Rectal smooth muscle tissue (tissue), 1 donor: ENCODE data around the gene SETD4.
"Not testable (repeated sequence)": the region's sequence is repeated elsewhere in the genome, so short reads cannot be mapped to it uniquely, and the experiment has no call there.

ENCODE experiments used
- H3K27ac ChIP-seq: one replicate; pipeline ENCODE4 v1.7.0; 2013; ENCODE audit warnings: low read depth, low read length, inconsistent platforms
- H3K27me3 ChIP-seq: one replicate; pipeline ENCODE4 v1.7.0; 2013; ENCODE audit warnings: low read length; ENCODE audit not compliant: control insufficient read depth, insufficient read depth
- H3K36me3 ChIP-seq: one replicate; pipeline ENCODE4 v1.7.0; 2013; ENCODE audit warnings: low read length; ENCODE audit not compliant: control insufficient read depth, insufficient read depth
- H3K4me1 ChIP-seq: one replicate; pipeline ENCODE4 v1.7.0; 2013; ENCODE audit warnings: low read length; ENCODE audit not compliant: control insufficient read depth, insufficient read depth
- H3K4me3 ChIP-seq: one replicate; pipeline ENCODE4 v1.7.0; 2013; ENCODE audit warnings: low read length
- H3K9ac ChIP-seq: one replicate; pipeline ENCODE4 v1.7.0; 2013; ENCODE audit warnings: low read length

SETD4 gene

DNA sequence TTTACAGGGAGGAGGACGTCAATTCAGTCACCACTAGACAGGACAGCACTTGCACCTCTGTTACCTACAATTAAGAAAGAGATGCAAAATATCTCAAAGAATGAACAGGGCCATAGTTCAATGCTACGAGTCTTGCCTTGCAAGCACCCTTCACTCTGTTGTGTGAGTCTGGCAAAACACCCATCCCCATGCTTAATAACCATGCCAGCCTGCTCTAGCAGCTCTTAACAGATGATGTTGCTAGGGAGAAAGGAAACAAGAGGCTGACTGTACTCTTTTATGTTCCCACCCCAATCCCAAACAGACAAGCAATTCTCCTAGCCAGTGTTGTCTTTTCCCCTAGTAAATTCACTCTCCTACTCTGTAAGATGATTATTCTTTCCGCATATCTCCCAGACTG lies 14.8 kb upstream of the SETD4 start:
- peaks cover 4% of the 10 kb centered on the region for H3K4me1 ChIP-seq

GRCh38 chr21:36073911-36074310 lies 13.6 kb upstream of the SETD4 start:
- H3K9ac ChIP-seq, H3K27me3 ChIP-seq, H3K4me3 ChIP-seq, H3K36me3 ChIP-seq, H3K4me1 ChIP-seq, H3K27ac ChIP-seq: not testable (repeated sequence)

More for the DNA sequence above, 14.8 kb upstream of the SETD4 start:
- H3K4me3 ChIP-seq = no peak overlapping the region
- H3K27ac ChIP-seq = no peak overlapping the region
- no peak overlapping the region for H3K9ac ChIP-seq
- H3K36me3 ChIP-seq = no peaks in the 10 kb centered on the region
- H3K27me3 ChIP-seq = no peaks in the 10 kb centered on the region

DNA sequence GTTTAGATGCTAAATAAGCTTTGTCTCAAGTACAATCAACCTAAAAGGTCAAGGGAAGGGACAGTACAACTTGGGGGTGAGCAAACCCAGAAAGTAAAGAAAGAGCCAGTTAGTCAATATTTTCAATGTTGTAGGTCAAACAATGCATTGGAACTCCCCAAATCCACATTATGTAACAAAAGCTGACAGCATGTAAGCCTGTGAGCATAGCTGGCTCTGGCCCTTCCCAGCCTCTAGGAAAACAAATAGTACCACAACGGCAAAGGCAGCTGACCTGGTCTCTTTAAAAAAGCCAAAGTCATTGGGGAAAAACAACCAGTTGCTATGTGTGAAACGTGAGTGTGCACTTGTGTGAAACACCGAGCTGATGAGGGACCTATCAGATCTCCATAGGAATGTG lies 12.9 kb upstream of the SETD4 start:
- Histone ChIP-seq H3K9ac (no peak overlapping the region), H3K27me3 (no peaks in the 10 kb centered on the region), H3K4me1 (peaks cover 8% of the 10 kb centered on the region), H3K4me3 (no peak overlapping the region), H3K27ac (no peak overlapping the region), H3K36me3 (no peaks in the 10 kb centered on the region)

- H3K4me1 ChIP-seq = peaks cover 8% of the 10 kb centered on the region
- H3K27me3 ChIP-seq = no peaks in the 10 kb centered on the region
- no peaks in the 10 kb centered on the region for H3K36me3 ChIP-seq
- no peak overlapping the region for H3K27ac ChIP-seq
- no peak overlapping the region for H3K4me3 ChIP-seq
- no peak overlapping the region for H3K9ac ChIP-seq
Measured at GRCh38 chr21:36072453-36073162, 12.3 kb upstream of the SETD4 start.

GRCh38 chr21:36070999-36071398 lies 10.7 kb upstream of the SETD4 start:
- no peak overlapping the region for H3K9ac ChIP-seq
- H3K27ac ChIP-seq = no peak overlapping the region
- H3K36me3 ChIP-seq = no peaks in the 10 kb centered on the region
- peak overlapping the region; percentile 56 for H3K4me3 ChIP-seq
- peaks cover 8% of the 10 kb centered on the region for H3K4me1 ChIP-seq
- no peaks in the 10 kb centered on the region for H3K27me3 ChIP-seq

- Histone ChIP-seq H3K27ac (peak within 1 kb of the TSS; percentile 92), H3K4me3 (peak within 1 kb of the TSS; percentile 97), H3K9ac (peak within 1 kb of the TSS; percentile 91), H3K27me3 (no peaks in the 10 kb centered on the region), H3K36me3 (no peaks in the 10 kb centered on the region), H3K4me1 (peaks cover 8% of the 10 kb centered on the region)
Measured at GRCh38 chr21:36069713-36070583, 9.6 kb upstream of the SETD4 start, which contains the start of gene CBR1. Gene CBR1 (plus strand): TSS chr21:36070024. CDS start chr21:36070116, 92 bp downstream.

DNA sequence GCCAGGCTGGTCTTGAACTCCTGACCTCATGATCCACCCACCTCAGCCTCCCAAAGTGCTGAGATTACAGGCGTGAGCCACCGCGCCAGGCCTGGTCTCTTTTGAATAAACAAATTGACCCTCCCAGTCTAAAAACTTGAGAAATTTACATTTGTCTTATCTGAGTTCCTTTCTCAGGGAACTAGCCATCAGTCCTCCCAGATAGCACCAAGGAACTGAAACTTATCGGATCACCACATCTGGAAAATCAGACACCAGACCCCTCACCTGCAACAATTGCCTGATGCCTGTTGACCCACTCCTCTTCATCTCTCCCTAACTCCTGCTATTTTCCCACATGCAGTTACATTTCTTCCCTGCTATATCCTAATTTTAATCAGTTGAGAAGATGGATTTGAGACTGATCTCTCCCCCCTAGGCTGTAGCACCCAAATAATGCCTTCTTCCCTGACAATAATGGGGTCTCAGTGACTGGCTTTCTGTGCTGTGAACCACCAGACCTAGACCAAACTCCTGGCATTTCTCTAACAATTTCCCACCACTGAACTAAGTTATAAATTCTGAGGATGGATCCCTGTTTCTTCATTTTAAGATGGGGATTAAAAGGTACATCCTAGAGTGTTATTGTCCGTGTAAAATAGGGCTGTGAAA lies 8.5 kb upstream of the SETD4 start:
- H3K36me3 ChIP-seq = no peaks in the 10 kb centered on the region
- H3K9ac ChIP-seq = no peak overlapping the region
- peaks cover 8% of the 10 kb centered on the region for H3K4me1 ChIP-seq
- no peaks in the 10 kb centered on the region for H3K27me3 ChIP-seq
- peak overlapping the region; percentile 92 for H3K27ac ChIP-seq
- no peak overlapping the region for H3K4me3 ChIP-seq

DNA sequence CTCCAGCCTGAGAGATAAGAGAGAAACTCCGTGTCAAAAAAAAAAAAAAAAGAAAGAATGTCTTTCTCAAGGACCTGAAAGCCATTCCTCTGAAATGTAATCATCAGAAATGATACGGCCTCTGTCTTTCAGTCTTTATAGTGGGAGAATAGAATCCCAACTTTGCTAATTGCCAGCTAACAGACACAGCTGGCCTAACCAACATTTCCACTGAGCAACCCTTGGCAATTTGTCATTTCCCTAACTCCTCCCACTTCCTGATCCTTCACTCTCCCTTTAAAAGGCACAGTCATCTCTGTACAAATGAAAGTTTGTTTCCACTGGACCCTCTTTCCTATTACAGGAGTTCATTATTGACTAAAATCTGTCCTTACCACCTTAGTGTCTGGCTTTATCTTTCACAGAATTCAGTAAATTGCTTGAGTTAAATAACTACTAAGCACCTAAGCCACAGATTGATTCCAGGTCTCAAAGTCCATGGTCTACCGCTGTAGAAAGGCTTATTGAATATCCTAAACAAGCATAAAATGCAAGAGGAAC lies 5.2 kb upstream of the SETD4 start:
- no peaks in the 10 kb centered on the region for H3K27me3 ChIP-seq
- no peak overlapping the region for H3K27ac ChIP-seq
- H3K4me1 ChIP-seq = peaks cover 4% of the 10 kb centered on the region
- no peak overlapping the region for H3K4me3 ChIP-seq
- H3K9ac ChIP-seq = no peak overlapping the region
- no peaks in the 10 kb centered on the region for H3K36me3 ChIP-seq

- no peak overlapping the region for H3K9ac ChIP-seq
- no peak overlapping the region for H3K4me3 ChIP-seq
- H3K27ac ChIP-seq = no peak overlapping the region
- no peaks in the 10 kb centered on the region for H3K27me3 ChIP-seq
- H3K36me3 ChIP-seq = no peaks in the 10 kb centered on the region
- H3K4me1 ChIP-seq = no peaks in the 10 kb centered on the region
Measured at GRCh38 chr21:36064085-36064460, 3.7 kb upstream of the SETD4 start.

GRCh38 chr21:36063375-36064084 lies 3.2 kb upstream of the SETD4 start:
- no peak overlapping the region for H3K27ac ChIP-seq
- no peak overlapping the region for H3K4me3 ChIP-seq
- no peaks in the 10 kb centered on the region for H3K4me1 ChIP-seq
- no peaks in the 10 kb centered on the region for H3K27me3 ChIP-seq
- no peaks in the 10 kb centered on the region for H3K36me3 ChIP-seq
- H3K9ac ChIP-seq = no peak overlapping the region

DNA sequence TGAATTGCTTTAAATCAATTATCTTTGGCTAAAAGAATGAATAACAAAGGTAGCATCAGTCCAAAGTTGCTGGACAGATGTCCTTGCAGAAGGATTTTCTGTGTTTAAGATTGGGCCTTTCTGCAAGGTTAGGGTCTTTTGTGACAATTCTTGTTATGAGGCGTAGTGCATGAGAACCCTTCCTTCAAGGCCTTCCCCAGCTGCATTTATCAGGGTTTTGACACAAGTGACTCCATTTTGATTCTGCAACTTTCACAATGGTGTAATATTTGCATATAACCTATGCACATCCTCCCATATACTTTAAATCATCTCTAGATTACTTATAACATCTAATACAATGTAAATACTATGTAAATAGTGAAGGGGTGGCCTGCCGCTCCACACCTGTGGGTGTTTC lies 1.1 kb upstream of the SETD4 start:
- Histone ChIP-seq H3K36me3 (peaks cover 5% of the 10 kb centered on the region), H3K4me3 (no peak overlapping the region), H3K27me3 (no peaks in the 10 kb centered on the region), H3K27ac (no peak overlapping the region), H3K4me1 (no peaks in the 10 kb centered on the region), H3K9ac (no peak overlapping the region)

DNA sequence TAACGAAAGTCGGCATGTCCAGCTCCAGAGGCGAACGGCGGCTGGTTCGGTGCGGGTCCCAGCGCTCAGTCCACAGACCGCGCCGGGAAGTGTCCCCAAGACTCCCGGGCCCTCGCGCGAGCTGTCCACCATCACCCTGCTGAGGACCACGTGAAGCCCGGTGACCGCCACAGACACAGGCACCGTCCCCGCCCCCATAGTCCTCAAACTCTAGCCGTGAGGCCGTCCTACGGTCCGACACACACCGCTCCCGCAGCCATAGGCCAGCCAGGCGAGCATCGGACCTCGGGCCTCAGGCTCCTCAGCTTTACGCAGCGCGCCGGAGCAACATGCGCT lies 535 bp downstream of the SETD4 start:
- peak overlapping the region; percentile 98 for H3K4me3 ChIP-seq
- H3K36me3 ChIP-seq = peaks cover 13% of the 10 kb centered on the region
- H3K27me3 ChIP-seq = no peaks in the 10 kb centered on the region
- H3K4me1 ChIP-seq = no peaks in the 10 kb centered on the region
- peak overlapping the region; percentile 93 for H3K27ac ChIP-seq
- peak overlapping the region; percentile 39 for H3K9ac ChIP-seq
